HG03354 (cell line): Measurements from ENCODE around the gene DNAH3.
"Not testable (repeated sequence)": the region's sequence is repeated elsewhere in the genome, so short reads cannot be mapped to it uniquely, and the experiment has no call there.

ENCODE experiments used
- ATAC-seq: cut with Tn5 transposase; IDR thresholded peaks from one replicate; pipeline ENCODE4 v1.9.1; 2021; ENCODE audit warnings: mild to moderate bottlenecking; ENCODE audit not compliant: unreplicated experiment, poor library complexity, severe bottlenecking

The DNAH3 gene

GRCh38 chr16:21170116-21170515 is 19.5 kb upstream of the DNAH3 start:
- ATAC-seq: not testable (repeated sequence)

- ATAC-seq: no peak
Measured at GRCh38 chr16:21169249-21169981, 18.8 kb upstream of the DNAH3 start.

- ATAC-seq: no peak
Measured at GRCh38 chr16:21167929-21168602, 17.4 kb upstream of the DNAH3 start.

GRCh38 chr16:21167360-21167759 is 16.7 kb upstream of the DNAH3 start:
- ATAC-seq: no peak

GRCh38 chr16:21166561-21166961 is 15.9 kb upstream of the DNAH3 start:
- no peak for ATAC-seq

GRCh38 chr16:21164521-21165168 is 14.0 kb upstream of the DNAH3 start:
- ATAC-seq: no peak

- ATAC-seq: no peak
Measured at GRCh38 chr16:21163576-21163975, 12.9 kb upstream of the DNAH3 start.

- ATAC-seq: no peak
Measured at GRCh38 chr16:21162661-21163151, 12.1 kb upstream of the DNAH3 start.

GRCh38 chr16:21161211-21161610 is 10.6 kb upstream of the DNAH3 start:
- no peak for ATAC-seq

- no peak for ATAC-seq
Measured at GRCh38 chr16:21160276-21160675, 9.6 kb upstream of the DNAH3 start.

GRCh38 chr16:21159281-21159951 is 8.8 kb upstream of the DNAH3 start:
- ATAC-seq: peak; percentile 40

GRCh38 chr16:21158208-21159110 is 7.8 kb upstream of the DNAH3 start, which contains the start of gene LDAF1:
TSS of gene LDAF1 (plus strand) at chr16:21158674. CDS start at chr16:21161183, 2,509 bp downstream.
- ATAC-seq: peak; percentile 85

GRCh38 chr16:21157632-21158031 is 7.0 kb upstream of the DNAH3 start:
- no peak for ATAC-seq

- ATAC-seq: no peak
Measured at GRCh38 chr16:21156767-21157467, 6.3 kb upstream of the DNAH3 start.

- not testable (repeated sequence) for ATAC-seq
Measured at GRCh38 chr16:21156011-21156410, 5.4 kb upstream of the DNAH3 start.

- ATAC-seq: not testable (repeated sequence)
Measured at GRCh38 chr16:21153124-21153729, 2.6 kb upstream of the DNAH3 start.

GRCh38 chr16:21152160-21153030 is 1.7 kb upstream of the DNAH3 start:
- not testable (repeated sequence) for ATAC-seq
